GM18508 (cell line): ENCODE data around the gene NPAS2.

Experiments used
- ATAC-seq: cut with Tn5 transposase; IDR thresholded peaks from one replicate; pipeline ENCODE4 v1.9.1; 2021; ENCODE audit warnings: moderate number of reproducible peaks; ENCODE audit not compliant: insufficient read depth, unreplicated experiment

NPAS2 gene, protein sequence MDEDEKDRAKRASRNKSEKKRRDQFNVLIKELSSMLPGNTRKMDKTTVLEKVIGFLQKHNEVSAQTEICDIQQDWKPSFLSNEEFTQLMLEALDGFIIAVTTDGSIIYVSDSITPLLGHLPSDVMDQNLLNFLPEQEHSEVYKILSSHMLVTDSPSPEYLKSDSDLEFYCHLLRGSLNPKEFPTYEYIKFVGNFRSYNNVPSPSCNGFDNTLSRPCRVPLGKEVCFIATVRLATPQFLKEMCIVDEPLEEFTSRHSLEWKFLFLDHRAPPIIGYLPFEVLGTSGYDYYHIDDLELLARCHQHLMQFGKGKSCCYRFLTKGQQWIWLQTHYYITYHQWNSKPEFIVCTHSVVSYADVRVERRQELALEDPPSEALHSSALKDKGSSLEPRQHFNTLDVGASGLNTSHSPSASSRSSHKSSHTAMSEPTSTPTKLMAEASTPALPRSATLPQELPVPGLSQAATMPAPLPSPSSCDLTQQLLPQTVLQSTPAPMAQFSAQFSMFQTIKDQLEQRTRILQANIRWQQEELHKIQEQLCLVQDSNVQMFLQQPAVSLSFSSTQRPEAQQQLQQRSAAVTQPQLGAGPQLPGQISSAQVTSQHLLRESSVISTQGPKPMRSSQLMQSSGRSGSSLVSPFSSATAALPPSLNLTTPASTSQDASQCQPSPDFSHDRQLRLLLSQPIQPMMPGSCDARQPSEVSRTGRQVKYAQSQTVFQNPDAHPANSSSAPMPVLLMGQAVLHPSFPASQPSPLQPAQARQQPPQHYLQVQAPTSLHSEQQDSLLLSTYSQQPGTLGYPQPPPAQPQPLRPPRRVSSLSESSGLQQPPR

DNA sequence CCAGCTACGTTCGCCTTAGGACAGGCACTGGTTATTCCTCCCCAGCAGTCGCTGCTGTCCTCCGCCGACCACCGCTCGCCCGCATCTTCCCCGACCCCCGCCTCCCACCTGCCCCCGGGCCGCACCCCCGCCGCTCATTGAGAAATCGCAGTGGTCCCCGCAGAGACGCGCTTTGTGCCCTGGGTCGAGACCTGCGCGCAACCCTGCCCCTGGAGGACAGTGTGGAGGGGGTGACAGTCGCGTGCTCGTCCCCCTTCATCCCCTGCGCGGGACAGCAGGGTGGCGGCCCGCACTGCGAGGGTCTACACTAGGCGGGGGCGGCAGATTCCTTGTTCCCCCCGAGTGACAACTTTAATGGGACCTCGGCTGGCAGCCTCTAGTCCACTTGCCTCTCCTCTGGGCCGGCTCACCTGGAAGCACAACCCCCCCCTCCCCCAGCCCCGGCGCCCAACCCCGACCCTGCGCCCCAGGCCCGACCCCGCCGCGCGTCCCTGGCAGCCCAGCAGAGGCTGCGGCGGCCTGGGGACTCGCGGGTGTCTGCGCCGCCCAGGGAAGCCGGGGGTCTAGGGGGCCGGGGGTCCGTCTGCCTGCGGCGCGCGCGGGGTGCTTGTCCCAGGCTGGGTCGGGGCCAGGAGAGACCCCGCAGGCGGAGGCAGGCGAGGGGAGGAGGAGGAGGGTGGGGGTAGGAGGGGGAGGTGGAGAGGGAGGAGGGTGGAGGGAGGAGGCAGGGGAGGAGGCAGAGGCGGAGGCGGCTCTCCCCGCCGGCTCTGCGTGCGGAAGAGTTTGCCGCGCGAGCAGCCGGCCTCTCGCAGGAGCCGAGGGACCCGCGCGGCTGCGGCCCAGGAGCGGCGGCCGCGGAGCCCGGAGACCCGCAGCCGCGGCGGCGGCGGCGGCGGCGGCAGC is at the start of gene NPAS2:
NPAS2 (plus strand) TSS at position 770 of the 903 bp plus-strand sequence. CDS start 84,616 bp downstream, outside the sequence.
- no peak for ATAC-seq

DNA sequence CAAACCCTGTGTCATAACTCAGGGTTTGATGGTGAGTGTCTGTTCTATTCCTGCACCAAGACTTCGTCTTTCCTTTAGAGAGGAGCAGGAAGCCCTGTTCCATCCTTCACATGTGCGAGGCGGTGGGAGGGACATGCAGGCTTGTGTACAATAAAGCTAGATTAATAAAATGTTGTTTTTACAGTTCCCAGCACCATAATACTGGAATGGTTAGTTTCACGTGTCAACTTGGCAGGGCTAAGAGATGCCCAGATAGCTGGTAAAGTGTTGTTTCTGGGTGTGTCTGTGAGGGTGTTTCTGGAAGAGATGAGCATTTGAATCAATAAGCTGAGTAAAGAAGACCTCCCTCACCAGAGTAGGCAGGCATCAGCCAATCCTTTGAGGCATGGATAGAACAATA is 48.8 kb upstream of the NPAS2 start:
- no peak for ATAC-seq

DNA sequence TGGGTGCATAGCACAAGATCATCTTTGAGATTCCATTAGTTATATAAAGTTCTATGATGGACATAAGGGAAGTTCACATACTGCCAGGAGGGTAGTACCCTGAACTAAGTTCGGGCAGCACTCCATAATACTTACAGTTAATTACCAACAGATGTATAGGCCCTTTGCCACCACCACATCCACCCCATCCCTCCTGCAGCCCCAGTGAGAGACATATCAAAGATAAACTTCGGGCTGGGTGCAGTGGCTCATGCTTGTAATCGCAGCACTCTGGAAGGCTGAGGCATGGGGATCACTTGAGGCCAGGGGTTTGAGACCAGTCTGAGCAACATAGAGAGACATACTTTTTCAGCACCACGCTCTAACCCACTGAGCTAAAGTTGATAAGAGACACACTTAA is 46.4 kb upstream of the NPAS2 start:
- ATAC-seq: no peak

DNA sequence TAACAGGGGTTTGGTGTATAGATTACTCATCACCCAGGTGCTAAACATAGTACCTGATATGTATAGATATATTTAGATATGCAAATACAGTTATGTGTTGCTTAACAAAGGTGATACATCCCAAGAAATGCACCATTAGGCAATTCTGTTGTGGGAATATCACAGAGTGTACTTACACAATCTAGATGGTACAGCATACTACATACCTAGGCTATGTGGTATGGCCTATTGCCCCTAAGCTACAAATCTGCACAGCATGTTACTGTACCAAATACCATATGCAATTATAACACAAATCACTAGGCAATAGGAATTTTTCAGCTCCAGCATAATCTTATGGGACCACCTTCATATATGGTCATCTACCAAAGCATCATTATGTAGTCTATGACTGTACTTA is 43.5 kb upstream of the NPAS2 start:
- ATAC-seq: no peak

DNA sequence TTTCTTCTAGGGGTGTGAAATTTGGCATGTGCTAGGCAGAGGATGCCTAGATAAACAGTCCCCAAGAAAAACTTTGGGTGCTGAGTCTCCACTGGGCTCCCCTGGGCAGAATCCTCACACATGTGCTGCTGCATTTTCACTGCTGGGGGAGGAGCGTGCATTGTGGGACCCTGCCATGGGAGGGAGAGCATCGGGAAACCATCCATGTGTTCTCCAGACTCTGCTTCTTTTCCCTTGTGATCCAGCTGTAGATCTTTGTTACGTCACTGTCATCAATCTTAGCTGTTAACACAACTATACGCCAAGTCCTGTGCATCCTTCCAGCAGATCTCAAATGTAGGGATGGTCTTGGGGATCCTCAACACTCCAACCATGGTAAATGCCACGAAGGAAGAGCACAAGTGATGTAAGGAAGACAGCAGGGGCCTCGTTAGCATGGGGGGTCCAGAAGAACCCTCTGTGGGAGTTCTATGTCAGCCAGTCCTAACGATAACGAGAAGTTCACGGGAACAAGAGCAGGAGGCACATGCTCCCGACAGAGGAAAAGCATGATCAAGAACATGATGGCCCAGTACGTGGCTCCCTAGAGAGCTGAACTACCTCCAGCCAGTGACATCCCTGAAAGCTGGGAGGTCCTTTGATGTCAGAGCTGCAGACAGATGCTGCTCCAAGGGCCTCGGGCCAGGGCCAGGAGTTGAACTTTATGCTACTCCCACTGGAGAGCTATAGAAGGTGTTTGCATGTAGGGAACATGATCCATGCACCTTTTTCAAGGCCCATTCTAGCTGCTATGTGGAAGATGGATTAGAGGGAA is 41.1 kb upstream of the NPAS2 start:
- ATAC-seq: no peak

DNA sequence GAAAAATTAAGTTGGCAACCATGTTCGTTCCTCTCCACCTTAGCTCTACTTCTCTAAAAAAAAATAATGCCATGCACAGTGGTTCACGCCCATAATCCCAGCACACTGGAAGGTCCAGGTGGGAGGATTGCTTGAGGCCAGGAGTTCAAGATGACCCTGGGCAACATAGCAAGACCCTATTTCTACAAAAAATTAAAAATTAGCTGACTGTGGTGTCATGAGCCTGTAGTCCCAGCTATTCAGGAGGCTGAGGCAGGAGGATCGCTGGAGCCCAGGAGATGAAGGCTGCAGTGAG is 40.1 kb upstream of the NPAS2 start:
- no peak for ATAC-seq

DNA sequence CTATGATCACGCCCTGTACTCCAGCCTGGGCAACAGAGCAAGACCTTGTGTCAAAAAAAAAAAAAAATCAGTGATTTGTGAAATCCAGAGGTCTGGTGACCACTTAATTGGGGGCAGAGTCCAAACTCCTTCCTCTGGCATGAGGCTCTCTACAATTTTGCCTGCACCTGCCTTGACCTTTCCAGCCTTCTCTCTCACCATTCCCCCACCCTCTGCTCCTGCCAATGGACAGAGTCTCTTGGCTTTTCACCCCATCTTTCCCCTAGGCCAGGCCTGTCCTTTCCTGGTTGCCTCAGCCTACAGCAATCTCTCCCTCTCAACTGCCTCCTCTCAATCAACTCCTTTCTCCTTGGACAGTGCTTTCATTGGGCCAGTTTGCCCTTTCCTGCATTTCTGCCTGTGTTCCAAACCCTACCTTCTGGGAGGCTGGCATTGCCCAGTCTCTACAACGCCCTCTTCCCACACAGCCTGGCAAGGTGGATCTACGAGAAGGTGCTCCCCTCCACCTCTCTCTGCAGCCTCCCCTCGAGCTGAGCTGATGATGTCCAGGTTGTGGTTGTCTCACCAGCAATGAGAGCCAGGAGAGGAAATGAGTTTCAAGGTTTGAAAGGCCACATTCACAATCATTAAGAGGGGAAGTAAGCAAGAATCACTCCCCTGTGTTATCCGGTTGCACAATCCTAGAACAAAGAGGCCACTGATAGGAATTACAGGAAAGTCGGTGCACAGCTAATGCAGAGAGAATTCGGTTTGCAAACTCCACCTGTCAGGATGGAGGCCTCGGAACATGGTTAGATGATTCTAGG is 39.5 kb upstream of the NPAS2 start:
- no peak for ATAC-seq

DNA sequence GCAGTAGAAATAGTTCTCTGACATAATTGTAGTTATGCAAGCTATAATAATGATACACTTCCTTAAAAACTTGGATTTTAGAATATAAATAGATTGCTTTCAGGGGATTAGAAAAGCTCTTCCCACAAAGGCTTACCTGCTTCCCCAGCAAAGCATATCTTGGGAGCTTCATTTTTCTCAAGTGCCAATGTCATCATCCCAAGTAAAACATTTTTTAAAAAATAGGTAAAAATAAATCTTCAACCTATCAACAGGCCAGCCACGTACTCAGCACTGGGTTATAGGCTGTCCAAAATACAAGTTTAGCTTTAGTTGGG is 39.0 kb upstream of the NPAS2 start:
- ATAC-seq: no peak

DNA sequence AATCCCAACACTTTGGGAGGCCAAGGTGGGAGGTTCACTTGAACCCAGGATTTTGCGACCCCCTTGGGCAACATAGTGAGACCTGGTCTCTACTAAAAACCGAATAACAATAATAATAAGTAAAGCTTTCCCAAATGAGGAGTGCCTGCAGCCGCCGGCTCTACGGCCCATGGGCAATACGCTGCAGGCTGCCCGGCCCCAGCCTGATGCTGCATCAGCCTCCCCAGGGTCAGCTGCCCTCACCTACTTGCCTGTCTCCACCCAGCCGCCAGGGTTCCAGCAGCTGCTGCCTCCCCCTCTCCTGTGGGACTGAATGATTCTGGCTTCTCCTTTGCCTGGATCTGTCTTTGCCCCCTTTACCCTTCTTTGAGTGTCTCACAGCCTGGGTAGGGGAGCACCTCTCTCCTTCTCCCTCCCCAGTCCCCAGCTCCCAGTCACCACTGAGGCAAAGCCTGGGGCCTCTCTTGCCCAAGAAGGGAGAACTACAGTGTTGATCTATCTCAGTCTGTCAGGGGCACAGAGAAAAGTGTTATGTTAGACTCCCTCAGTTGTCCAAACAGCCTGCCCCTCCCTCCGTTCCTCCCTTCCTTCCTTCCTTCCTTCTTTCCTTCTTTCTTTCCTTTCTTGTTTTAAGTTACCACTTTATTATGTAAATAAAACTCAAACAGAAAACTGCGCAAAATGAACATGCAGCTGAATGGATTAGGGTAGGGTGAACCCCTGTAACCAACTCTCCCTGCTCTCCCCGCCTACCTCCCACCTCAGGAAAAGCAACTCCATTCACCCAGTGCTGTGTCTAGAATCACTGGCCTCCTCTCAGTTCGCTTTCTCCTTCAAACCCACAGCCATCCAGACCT is 38.2 kb upstream of the NPAS2 start:
- no peak for ATAC-seq

DNA sequence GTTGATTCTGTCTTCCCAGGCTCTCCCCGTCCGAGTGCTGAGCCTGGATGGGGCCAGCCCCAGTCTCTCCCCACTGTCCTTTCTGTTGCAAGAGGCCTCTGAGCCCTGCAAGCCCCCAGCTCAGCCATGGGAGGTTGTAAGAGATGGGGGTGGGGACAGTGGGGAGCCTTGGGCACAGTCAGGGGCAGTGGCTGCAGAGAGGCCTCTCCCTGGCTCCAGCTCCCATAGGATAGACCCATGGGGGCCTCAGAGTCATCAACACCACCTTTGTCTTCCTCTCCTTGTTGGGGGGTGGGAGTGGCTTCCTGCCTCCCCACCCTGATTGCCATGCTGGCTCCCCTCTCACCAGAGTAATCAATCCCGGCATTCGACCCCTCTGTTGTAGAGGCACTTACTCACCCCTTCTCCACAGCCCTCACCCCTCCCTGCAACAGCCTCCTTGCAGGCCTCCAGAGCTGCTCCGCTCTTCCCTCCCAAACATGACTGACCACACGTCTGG is 37.5 kb upstream of the NPAS2 start:
- ATAC-seq: no peak

DNA sequence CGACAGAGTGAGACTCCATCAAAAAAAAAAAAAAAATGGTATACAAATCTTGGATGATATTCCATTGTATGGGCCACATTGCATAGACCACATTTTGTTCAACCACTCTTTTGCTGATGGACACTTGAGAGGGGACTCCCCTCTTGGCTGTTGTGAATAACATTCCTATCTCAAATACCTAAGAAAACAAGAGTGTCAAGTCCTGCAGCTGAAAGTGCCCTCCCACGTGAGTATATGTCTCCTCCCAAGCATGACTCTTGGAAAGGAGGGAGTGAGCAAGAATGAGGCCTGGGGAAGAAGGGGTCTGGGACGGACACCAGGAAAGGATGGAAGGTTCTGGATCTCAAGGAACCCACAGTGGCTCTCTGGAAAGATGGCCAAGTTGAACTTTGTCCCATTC is 36.0 kb upstream of the NPAS2 start:
- no peak for ATAC-seq

DNA sequence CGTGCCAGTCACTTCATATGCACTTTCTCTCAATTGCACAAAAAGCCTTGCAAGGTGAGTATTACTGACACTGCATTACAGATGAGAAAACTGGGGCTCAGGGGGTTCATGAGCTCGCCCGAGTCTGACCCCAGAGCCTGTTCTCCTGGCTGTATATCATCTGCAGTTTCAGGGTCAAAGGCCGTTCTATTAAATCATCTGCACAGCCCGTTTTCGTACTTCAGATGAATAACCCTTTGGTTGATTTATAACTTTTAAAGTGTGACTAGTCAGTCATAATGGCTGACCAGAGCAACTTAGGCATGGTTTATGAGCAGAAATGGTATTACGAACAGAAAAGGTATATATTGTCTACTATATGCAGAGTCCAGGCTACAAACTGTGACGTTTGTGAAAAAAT is 35.3 kb upstream of the NPAS2 start:
- no peak for ATAC-seq

DNA sequence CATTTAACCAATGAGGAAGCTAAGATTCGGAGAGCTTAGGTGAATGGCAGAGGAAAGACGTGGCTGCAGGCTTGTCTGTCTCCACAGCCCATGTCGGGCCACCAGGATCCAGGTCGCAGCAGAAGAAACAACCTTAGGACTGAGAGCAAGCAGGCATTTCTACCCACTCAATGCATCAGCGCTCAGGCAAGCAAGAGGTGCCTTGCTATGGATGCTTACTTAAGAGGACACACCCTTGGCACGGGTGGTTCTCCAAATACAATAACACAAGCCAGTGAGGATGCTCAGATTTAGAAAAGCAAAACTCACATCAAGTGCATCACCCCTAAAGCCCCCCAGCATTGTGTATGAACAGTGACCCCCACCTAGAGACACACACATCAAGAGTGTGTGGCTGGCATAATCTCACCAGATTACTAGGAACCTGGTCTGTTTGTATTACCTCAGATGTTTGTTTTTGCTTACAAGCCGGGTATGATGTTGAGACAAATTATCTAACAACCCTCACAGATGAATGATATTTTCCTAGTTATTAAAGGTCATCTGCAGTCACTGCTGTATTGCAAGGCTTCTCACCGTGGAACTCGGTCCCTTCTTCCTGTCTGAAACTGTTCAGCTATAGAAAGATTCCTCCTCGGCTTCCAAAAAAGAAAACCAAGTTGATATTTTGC is 34.2 kb upstream of the NPAS2 start:
- no peak for ATAC-seq

DNA sequence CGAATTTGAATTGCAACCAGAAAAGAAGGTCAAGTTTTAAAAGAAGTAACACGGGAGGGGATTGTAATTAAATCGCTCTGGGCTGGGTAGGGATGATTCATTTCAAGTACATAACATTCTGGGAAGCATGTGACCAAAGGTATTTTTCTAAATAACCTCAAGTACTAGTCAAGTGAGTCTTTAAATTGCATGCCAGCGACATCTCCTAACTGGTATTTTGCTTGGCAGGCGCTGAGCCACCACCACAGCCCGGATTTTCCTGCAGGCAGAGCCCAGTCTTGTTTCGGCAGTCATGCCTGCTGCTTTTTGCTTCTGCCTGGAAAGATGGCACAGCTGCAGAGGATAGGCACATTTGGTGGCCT is 33.7 kb upstream of the NPAS2 start:
- no peak for ATAC-seq

DNA sequence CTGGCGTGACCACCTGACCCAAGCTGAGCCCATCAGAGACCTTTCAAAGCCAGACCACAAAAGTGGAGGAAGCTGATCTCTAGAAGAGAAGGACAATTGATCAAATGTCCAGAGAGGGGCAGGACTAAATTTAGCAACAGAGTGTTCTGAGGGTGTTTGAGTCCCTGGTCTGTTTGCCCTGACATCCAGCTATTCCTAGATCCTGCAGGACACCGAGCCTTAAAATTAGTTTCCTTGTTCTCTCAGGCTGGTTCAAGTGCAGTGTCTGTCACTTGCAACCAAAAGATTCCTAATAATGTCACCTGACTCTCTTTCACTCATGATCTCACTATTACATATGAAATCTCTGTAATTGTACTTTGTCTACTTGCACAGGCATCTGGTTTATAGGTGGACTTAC is 33.0 kb upstream of the NPAS2 start:
- ATAC-seq: no peak

DNA sequence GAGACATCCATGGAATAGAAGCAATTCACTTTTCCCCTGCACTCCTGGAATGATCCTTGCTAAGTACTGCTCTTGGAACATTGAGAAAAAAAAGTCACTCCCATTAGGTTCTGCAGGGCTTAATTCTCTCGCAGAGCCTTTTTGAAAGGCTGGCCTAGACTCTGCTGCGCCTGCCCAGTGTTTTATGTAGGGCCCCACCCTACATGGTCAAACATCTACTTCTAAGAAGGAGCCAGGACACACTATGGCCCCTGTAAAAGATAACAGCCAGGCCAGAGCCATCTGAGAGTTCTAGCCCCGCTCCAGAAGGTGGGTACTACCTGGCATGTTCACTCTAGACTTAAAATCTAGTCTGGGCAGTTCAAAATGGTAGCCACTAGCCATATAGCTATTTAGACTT is 30.6 kb upstream of the NPAS2 start:
- ATAC-seq: no peak

DNA sequence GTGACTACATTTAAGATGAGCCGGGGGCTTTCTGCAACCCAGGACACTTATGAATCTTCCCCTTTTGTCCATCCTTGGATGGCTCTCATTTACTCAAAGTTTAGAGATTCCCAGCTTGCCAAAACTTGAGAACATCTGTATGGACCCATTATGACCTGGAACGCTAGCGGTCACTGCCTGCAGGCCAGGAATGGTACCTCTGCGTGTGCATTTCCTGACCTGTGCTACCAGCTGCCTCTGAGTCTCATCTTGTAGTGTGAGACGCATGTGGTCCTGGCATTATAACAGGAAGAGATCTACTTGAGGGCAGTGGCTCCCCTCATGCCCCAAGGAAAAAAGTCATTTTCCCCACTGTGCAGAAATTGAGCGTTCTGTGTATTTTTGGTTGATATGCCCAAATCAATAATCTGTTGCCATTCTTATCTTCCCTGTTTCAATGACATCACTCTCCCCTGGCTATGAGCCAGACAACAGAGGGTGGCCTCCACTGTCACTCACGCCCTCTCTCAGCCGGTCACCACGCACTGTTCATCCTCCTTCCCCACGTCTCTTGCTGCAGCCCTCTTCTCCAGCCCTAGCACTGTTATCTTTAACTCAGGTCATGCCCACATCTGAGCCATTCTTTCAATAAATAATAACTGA is 28.5 kb upstream of the NPAS2 start:
- no peak for ATAC-seq
